Activated CD4-positive, alpha-beta T cell treated with anti-CD3 and anti-CD28 coated beads, Interleukin-2, amount 10 ng/mL, durations not matched to agents 7 days and 5 days (primary cell): ENCODE measurements around the gene YKT6. TPM values are rescaled to one million over a fixed set of nuclear protein-coding genes. Genes with fewer than 3 reads are reported as not detected.
"Not testable (repeated sequence)": the region's sequence is repeated elsewhere in the genome, so short reads cannot be mapped to it uniquely, and the experiment has no call there.

Experiments
- CTCF ChIA-PET: fragments of 350-600 bp; sonication (Branson Sonifier 250); formaldehyde crosslinking; loops from one replicate; lab custom pipeline; 2021; ENCODE audit warnings: antibody characterized with exemption; lab: Charles Lee
- POLR2A ChIA-PET: fragments of 350-600 bp; sonication (Branson Sonifier 250); formaldehyde crosslinking; loops from one replicate; lab custom pipeline; 2021; ENCODE audit warnings: antibody characterized with exemption; lab: Charles Lee
- DNase-seq: peaks from one replicate; pipeline ENCODE4 v3.0.0-alpha.2; 2020
- H3K27ac Mint-ChIP-seq: one replicate; pipeline ENCODE4 v1.8.0; 2021; ENCODE audit warnings: mild to moderate bottlenecking, moderate library complexity, mixed read lengths
- H3K27me3 Mint-ChIP-seq: one replicate; pipeline ENCODE4 v1.8.0; 2021; ENCODE audit warnings: mixed read lengths
- H3K36me3 Mint-ChIP-seq: one replicate; pipeline ENCODE4 v1.8.0; 2021; ENCODE audit warnings: low read depth, mixed read lengths
- H3K4me1 Mint-ChIP-seq: one replicate; pipeline ENCODE4 v1.8.0; 2021; ENCODE audit warnings: mixed read lengths
- H3K4me3 Mint-ChIP-seq: one replicate; pipeline ENCODE4 v1.8.0; 2021; ENCODE audit warnings: mild to moderate bottlenecking, moderate library complexity, mixed read lengths
- H3K9me3 Mint-ChIP-seq: one replicate; pipeline ENCODE4 v1.8.0; 2021; ENCODE audit warnings: mixed read lengths
- total RNA-seq, 2 experiments: library from RNA; stranded (reverse); gene quantifications; one replicate each; pipeline ENCODE4 v1.2.3, GENCODE V29; 2021

YKT6 gene
- total RNA-seq, 2 experiments from 2014 or later = 62.6 to 63.3 TPM

- POLR2A ChIA-PET = no interaction called here
- Mint-ChIP-seq H3K4me1 (no peaks in the 10 kb centered on the region), H3K27me3 (no peaks in the 10 kb centered on the region), H3K36me3 (no peaks in the 10 kb centered on the region), H3K9me3 (no peaks in the 10 kb centered on the region), H3K4me3 (no peak overlapping the region), H3K27ac (no peak overlapping the region)
- CTCF ChIA-PET = interaction anchor here (1.9 kb wide), 1 partner anchor 12 kb away, joined by 6 read pairs; no protein-coding TSS in a partner anchor
- DNase-seq = no peak
Observed at GRCh38 chr7:44158873-44159631, 41.7 kb upstream of the YKT6 start.

GRCh38 chr7:44159824-44160630 lies 40.8 kb upstream of the YKT6 start:
- Mint-ChIP-seq H3K4me3 (no peak overlapping the region), H3K36me3 (no peaks in the 10 kb centered on the region), H3K27ac (no peak overlapping the region), H3K27me3 (peaks cover 5% of the 10 kb centered on the region), H3K9me3 (no peaks in the 10 kb centered on the region), H3K4me1 (no peaks in the 10 kb centered on the region)
- POLR2A ChIA-PET = no interaction called here
- CTCF ChIA-PET = interaction anchor here (0.7 kb wide), 1 partner anchor 1064 kb away, joined by 3 read pairs; no protein-coding TSS in a partner anchor
- DNase-seq = no peak

GRCh38 chr7:44161371-44161770 lies 39.4 kb upstream of the YKT6 start:
- POLR2A ChIA-PET = no interaction called here
- no peaks in the 10 kb centered on the region for H3K4me1 Mint-ChIP-seq
- H3K36me3 Mint-ChIP-seq = no peaks in the 10 kb centered on the region
- peaks cover 5% of the 10 kb centered on the region for H3K27me3 Mint-ChIP-seq
- DNase-seq = no peak
- CTCF ChIA-PET = interaction anchor here (1.0 kb wide), 1 partner anchor 10 kb away, joined by 4 read pairs; no protein-coding TSS in a partner anchor
- no peak overlapping the region for H3K4me3 Mint-ChIP-seq
- no peaks in the 10 kb centered on the region for H3K9me3 Mint-ChIP-seq
- H3K27ac Mint-ChIP-seq = no peak overlapping the region

- H3K4me1 Mint-ChIP-seq = no peaks in the 10 kb centered on the region
- H3K27ac Mint-ChIP-seq = no peak overlapping the region
- no peak for DNase-seq
- no peaks in the 10 kb centered on the region for H3K36me3 Mint-ChIP-seq
- no peak overlapping the region for H3K4me3 Mint-ChIP-seq
- H3K9me3 Mint-ChIP-seq = no peaks in the 10 kb centered on the region
- ChIA-PET POLR2A (no interaction called here), CTCF (interaction anchor here (1.2 kb wide), 1 partner anchor 8 kb away, joined by 3 read pairs; no protein-coding TSS in a partner anchor)
- peaks cover 5% of the 10 kb centered on the region for H3K27me3 Mint-ChIP-seq
Observed at GRCh38 chr7:44162179-44162578, 38.6 kb upstream of the YKT6 start.

- Mint-ChIP-seq H3K4me1 (peaks cover 4% of the 10 kb centered on the region), H3K27ac (no peak overlapping the region), H3K4me3 (no peak overlapping the region), H3K36me3 (no peaks in the 10 kb centered on the region), H3K27me3 (peaks cover 5% of the 10 kb centered on the region), H3K9me3 (no peaks in the 10 kb centered on the region)
- ChIA-PET CTCF (interaction anchor here (1.2 kb wide), 1 partner anchor 9 kb away, joined by 3 read pairs; no protein-coding TSS in a partner anchor), POLR2A (no interaction called here)
- no peak for DNase-seq
Observed at GRCh38 chr7:44162785-44163395, 37.9 kb upstream of the YKT6 start.

DNA sequence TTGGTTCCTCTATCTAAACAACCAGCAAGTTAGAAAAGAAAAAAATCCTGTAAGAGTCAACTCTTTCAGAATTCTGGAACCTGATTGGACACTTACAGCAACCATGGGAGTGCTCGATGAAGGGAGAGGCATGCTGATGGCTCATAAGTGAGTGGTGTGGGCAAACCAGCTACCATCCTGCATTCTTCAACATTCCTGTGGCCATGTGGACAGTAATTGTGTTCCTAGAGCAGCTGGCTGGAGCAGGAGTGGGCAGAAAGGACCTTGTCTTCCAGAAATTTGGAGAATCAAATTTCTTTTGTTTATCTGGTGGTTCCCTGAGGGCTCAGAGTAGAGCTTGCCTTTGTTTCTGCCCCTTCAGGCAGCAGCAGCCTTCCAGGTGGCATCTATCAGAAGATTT lies 37.2 kb upstream of the YKT6 start:
- Mint-ChIP-seq H3K9me3 (no peaks in the 10 kb centered on the region), H3K4me3 (no peak overlapping the region), H3K36me3 (no peaks in the 10 kb centered on the region), H3K27ac (no peak overlapping the region), H3K27me3 (peaks cover 5% of the 10 kb centered on the region), H3K4me1 (peaks cover 4% of the 10 kb centered on the region)
- ChIA-PET CTCF (no interaction called here), POLR2A (no interaction called here)
- no peak for DNase-seq

DNA sequence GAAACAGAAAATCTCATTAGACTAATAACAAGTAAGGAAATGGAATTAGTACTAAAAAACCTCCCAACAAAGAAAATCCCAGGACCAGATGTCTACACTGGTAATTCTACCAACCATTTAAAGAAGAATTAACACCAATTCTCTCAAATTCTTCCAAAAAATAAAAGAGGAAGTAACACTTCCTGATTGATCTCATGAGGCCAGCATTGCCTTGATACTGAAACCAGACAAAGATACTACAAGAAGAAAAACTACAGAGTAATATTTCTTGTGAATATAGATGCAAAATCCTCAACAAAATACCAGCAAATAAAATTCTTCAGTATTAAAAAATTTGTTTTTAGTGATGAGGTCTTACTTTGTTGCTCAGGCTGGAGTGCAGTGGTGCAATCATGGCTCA lies 32.9 kb upstream of the YKT6 start:
- no peaks in the 10 kb centered on the region for H3K36me3 Mint-ChIP-seq
- POLR2A ChIA-PET = no interaction called here
- no peaks in the 10 kb centered on the region for H3K9me3 Mint-ChIP-seq
- CTCF ChIA-PET = no interaction called here
- H3K4me1 Mint-ChIP-seq = peaks cover 4% of the 10 kb centered on the region
- no peak for DNase-seq
- peaks cover 9% of the 10 kb centered on the region for H3K27me3 Mint-ChIP-seq
- H3K27ac Mint-ChIP-seq = no peak overlapping the region
- H3K4me3 Mint-ChIP-seq = no peak overlapping the region

- DNase-seq, H3K27ac Mint-ChIP-seq, H3K9me3 Mint-ChIP-seq, H3K4me1 Mint-ChIP-seq, POLR2A ChIA-PET, H3K4me3 Mint-ChIP-seq, H3K36me3 Mint-ChIP-seq: not testable (repeated sequence)
- peaks cover 18% of the 10 kb centered on the region for H3K27me3 Mint-ChIP-seq
- CTCF ChIA-PET = interaction anchor here (0.6 to 0.9 kb wide), 2 partner anchors 9 to 30 kb away, joined by 3 to 4 read pairs; no protein-coding TSS in a partner anchor
Observed at GRCh38 chr7:44171901-44172300, 28.9 kb upstream of the YKT6 start.

DNA sequence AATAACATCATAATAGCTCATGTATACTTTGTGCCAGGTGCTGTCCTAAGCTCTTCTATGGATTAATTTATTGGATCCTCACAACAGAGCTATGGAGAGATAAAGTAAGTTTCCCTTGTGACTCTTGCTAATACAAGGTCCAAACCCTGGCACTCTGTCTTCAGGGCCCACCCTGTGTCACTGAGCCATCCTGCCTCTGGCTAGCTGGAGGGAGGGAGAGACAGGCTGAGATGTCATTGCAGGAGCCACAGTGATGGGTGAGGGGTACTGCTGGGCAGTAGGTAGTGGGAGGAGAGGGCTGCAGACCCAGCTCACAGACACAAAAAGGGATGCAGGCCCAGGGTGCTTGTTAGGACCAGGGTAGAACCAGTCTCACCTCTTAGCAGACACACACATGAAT lies 28.4 kb upstream of the YKT6 start:
- ChIA-PET CTCF (interaction anchor here (0.9 kb wide), 1 partner anchor 9 kb away, joined by 4 read pairs; no protein-coding TSS in a partner anchor), POLR2A (no interaction called here)
- no peaks in the 10 kb centered on the region for H3K36me3 Mint-ChIP-seq
- H3K4me1 Mint-ChIP-seq = peaks cover 4% of the 10 kb centered on the region
- no peak overlapping the region for H3K4me3 Mint-ChIP-seq
- peaks cover 22% of the 10 kb centered on the region for H3K27me3 Mint-ChIP-seq
- H3K27ac Mint-ChIP-seq = no peak overlapping the region
- H3K9me3 Mint-ChIP-seq = no peaks in the 10 kb centered on the region
- DNase-seq = no peak

GRCh38 chr7:44172803-44173424 lies 27.9 kb upstream of the YKT6 start:
- no peaks in the 10 kb centered on the region for H3K36me3 Mint-ChIP-seq
- peaks cover 22% of the 10 kb centered on the region for H3K27me3 Mint-ChIP-seq
- H3K27ac Mint-ChIP-seq = no peak overlapping the region
- POLR2A ChIA-PET = no interaction called here
- DNase-seq = no peak
- H3K4me1 Mint-ChIP-seq = peaks cover under 1% of the 10 kb centered on the region
- H3K4me3 Mint-ChIP-seq = no peak overlapping the region
- CTCF ChIA-PET = no interaction called here
- H3K9me3 Mint-ChIP-seq = no peaks in the 10 kb centered on the region

- Mint-ChIP-seq H3K27me3 (peaks cover 20% of the 10 kb centered on the region), H3K27ac (no peak overlapping the region), H3K4me1 (no peaks in the 10 kb centered on the region), H3K36me3 (no peaks in the 10 kb centered on the region), H3K9me3 (no peaks in the 10 kb centered on the region), H3K4me3 (no peak overlapping the region)
- no peak for DNase-seq
- POLR2A ChIA-PET = no interaction called here
- CTCF ChIA-PET = no interaction called here
Observed at GRCh38 chr7:44173911-44174693, 26.7 kb upstream of the YKT6 start.

GRCh38 chr7:44174694-44174948 lies 26.2 kb upstream of the YKT6 start:
- peaks cover 20% of the 10 kb centered on the region for H3K27me3 Mint-ChIP-seq
- H3K9me3 Mint-ChIP-seq, CTCF ChIA-PET, H3K4me3 Mint-ChIP-seq, DNase-seq, H3K36me3 Mint-ChIP-seq, H3K27ac Mint-ChIP-seq, POLR2A ChIA-PET, H3K4me1 Mint-ChIP-seq: not testable (repeated sequence)
